Type B pancreatic cell (in vitro differentiated cells): ENCODE results near the gene HNRNPF. TPM values are rescaled to one million over a fixed set of nuclear protein-coding genes. Genes with fewer than 3 reads are reported as not detected.

ENCODE experiments used
- DNase-seq: peaks from one replicate; pipeline ENCODE4 v3.0.0; 2021; ENCODE audit warnings: mixed read lengths; ENCODE audit not compliant: unreplicated experiment; ENCODE audit errors: extremely low spot score
- H3K27ac Mint-ChIP-seq: 2 replicates; pipeline ENCODE4 v1.8.0; 2021; ENCODE audit warnings: mild to moderate bottlenecking, mixed read lengths
- H3K27me3 Mint-ChIP-seq: 2 replicates; pipeline ENCODE4 v1.8.0; 2021; ENCODE audit warnings: mixed read lengths
- H3K36me3 Mint-ChIP-seq: 2 replicates; pipeline ENCODE4 v1.8.0; 2021; ENCODE audit warnings: mixed read lengths
- H3K4me1 Mint-ChIP-seq: one replicate; pipeline ENCODE4 v1.8.0; 2021; ENCODE audit warnings: mixed read lengths; ENCODE audit not compliant: unreplicated experiment
- H3K4me3 Mint-ChIP-seq: 2 replicates; pipeline ENCODE4 v1.8.0; 2021; ENCODE audit warnings: mild to moderate bottlenecking, mixed read lengths
- H3K9me3 Mint-ChIP-seq: 2 replicates; pipeline ENCODE4 v1.8.0; 2021; ENCODE audit warnings: mixed read lengths
- total RNA-seq: library from RNA; stranded (reverse); gene quantifications from 2 replicates; pipeline ENCODE4 v1.2.1, GENCODE V29; 2021; ENCODE audit warnings: low replicate concordance
- TF ChIP-seq, protein P1 (sequence below): fragments of 200-600 bp; sonication (generic); conservative IDR thresholded peaks from 2 replicates; pipeline ENCODE4 v1.5.0; 2021; ENCODE audit warnings: antibody characterized with exemption, mild to moderate bottlenecking

Gene HNRNPF
- total RNA-seq, 1 donor from 2014 or later, result 220 TPM

- Mint-ChIP-seq H3K36me3 (peaks cover 7% of the 10 kb centered on the region), H3K27ac (peak overlapping the region; percentile 100), H3K4me3 (peak overlapping the region; percentile 99), H3K27me3 (no peaks in the 10 kb centered on the region), H3K4me1 (peaks cover 16% of the 10 kb centered on the region), H3K9me3 (no peaks in the 10 kb centered on the region)
- TF ChIP-seq, protein P1, sequence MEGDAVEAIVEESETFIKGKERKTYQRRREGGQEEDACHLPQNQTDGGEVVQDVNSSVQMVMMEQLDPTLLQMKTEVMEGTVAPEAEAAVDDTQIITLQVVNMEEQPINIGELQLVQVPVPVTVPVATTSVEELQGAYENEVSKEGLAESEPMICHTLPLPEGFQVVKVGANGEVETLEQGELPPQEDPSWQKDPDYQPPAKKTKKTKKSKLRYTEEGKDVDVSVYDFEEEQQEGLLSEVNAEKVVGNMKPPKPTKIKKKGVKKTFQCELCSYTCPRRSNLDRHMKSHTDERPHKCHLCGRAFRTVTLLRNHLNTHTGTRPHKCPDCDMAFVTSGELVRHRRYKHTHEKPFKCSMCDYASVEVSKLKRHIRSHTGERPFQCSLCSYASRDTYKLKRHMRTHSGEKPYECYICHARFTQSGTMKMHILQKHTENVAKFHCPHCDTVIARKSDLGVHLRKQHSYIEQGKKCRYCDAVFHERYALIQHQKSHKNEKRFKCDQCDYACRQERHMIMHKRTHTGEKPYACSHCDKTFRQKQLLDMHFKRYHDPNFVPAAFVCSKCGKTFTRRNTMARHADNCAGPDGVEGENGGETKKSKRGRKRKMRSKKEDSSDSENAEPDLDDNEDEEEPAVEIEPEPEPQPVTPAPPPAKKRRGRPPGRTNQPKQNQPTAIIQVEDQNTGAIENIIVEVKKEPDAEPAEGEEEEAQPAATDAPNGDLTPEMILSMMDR, result peak; percentile 47
- DNase-seq, result no peak
Observed at GRCh38 chr10:43408331-43408709, 666 bp downstream of the HNRNPF start.

DNA sequence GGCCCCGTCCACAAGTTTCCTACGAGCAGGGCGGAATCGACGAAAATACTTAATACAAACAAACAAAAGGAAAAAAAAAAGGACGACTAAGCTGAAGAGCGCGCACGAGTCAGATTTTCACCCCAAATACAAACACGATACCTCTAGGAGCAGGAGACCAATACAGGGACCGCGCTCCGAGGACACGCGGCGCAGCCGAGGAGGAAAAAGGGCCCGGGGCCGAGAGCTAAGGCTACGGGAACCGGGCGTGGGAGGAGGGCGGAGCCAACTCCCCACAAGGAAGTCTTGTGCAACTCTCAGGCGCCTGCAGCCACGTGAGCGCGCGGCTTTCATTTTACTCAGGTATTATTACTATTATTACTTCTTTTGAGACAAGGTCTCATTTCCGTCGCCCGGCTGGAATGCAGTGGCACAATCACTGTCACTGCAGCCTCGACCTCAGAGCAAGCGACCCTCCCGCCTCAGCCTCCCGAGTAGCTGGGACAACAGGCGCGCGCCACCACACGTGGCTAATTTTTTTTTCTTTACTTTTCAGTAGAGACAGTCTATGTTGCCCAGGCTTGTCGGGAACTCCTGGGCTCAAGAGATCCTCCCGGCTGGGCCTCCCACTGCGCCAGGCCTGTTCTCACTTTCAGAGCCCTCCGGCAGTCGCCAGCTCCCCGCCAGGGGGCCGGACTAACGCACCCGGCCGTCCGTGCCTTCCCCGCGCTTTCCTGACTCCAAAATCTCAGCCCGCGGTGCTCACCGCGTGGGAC is 1.2 kb downstream of the HNRNPF start:
- Mint-ChIP-seq H3K36me3 (peaks cover 12% of the 10 kb centered on the region), H3K4me3 (peak overlapping the region; percentile 99), H3K27me3 (no peaks in the 10 kb centered on the region), H3K4me1 (peaks cover 22% of the 10 kb centered on the region), H3K9me3 (no peaks in the 10 kb centered on the region), H3K27ac (peak overlapping the region; percentile 100)
- TF ChIP-seq, protein P1, result peak; percentile 70
- peak; percentile 83 for DNase-seq

DNA sequence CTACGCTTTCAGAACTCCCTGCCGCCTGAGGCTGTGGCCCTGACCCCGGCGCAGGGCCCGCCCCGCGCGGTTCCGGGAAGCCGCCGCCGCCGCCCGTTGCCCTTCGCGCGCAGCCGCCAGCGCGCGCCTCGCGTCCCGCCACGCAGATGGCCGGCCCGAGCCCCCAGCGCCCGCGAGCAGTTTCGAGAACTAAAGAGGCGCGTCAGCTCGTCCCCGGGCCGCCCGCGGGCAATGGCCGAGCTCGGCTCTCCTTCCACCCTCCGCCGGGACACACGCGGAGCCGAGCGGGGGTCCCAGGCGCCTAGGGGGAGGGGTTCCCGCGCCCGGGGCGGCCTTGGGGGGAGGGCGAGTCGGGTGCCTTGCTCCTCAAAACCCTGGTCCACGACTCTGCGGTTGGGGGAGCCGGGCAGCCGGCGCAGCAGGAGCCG is 1.8 kb downstream of the HNRNPF start:
- Mint-ChIP-seq H3K36me3 (peaks cover 12% of the 10 kb centered on the region), H3K4me1 (peaks cover 27% of the 10 kb centered on the region), H3K9me3 (no peaks in the 10 kb centered on the region), H3K4me3 (peak overlapping the region; percentile 99), H3K27me3 (no peaks in the 10 kb centered on the region), H3K27ac (peak overlapping the region; percentile 100)
- TF ChIP-seq, protein P1, result no peak
- DNase-seq, result peak; percentile 80

- no peak for DNase-seq
- H3K4me1 Mint-ChIP-seq, result peaks cover 45% of the 10 kb centered on the region
- TF ChIP-seq, protein P1, result no peak
- H3K9me3 Mint-ChIP-seq, result no peaks in the 10 kb centered on the region
- H3K27me3 Mint-ChIP-seq, result no peaks in the 10 kb centered on the region
- H3K4me3 Mint-ChIP-seq, result peak overlapping the region; percentile 71
- peak overlapping the region; percentile 85 for H3K27ac Mint-ChIP-seq
- peaks cover 13% of the 10 kb centered on the region for H3K36me3 Mint-ChIP-seq
Observed at GRCh38 chr10:43404704-43405084, 4.3 kb downstream of the HNRNPF start.

GRCh38 chr10:43403911-43404703 is 4.9 kb downstream of the HNRNPF start:
- peaks cover 18% of the 10 kb centered on the region for H3K36me3 Mint-ChIP-seq
- H3K4me1 Mint-ChIP-seq, result peaks cover 46% of the 10 kb centered on the region
- peak overlapping the region; percentile 85 for H3K27ac Mint-ChIP-seq
- H3K9me3 Mint-ChIP-seq, result no peaks in the 10 kb centered on the region
- peak overlapping the region; percentile 71 for H3K4me3 Mint-ChIP-seq
- no peak for DNase-seq
- TF ChIP-seq, protein P1, result no peak
- no peaks in the 10 kb centered on the region for H3K27me3 Mint-ChIP-seq
